H1 (cell line): ENCODE data around the gene LAMA4. TPM values are rescaled to one million over a fixed set of nuclear protein-coding genes. Genes with fewer than 3 reads are reported as not detected.

Source experiments
- CTCF ChIA-PET: fragments of 300-600 bp; sonication (Branson Sonifier 250); formaldehyde crosslinking; loops from one replicate; lab custom pipeline; 2021; ENCODE audit not compliant: partially characterized antibody; lab: Charles Lee
- POLR2A ChIA-PET: fragments of 300-600 bp; sonication (Branson Sonifier 250); formaldehyde crosslinking; loops from one replicate; lab custom pipeline; 2021; ENCODE audit warnings: inconsistent platforms; ENCODE audit not compliant: partially characterized antibody; lab: Charles Lee
- DNase-seq, 2 experiments: peaks; one replicate each; pipeline versions ENCODE4 v3.0.0 to v3.0.0-alpha.2; 2010 to 2022; ENCODE audit warnings: low spot score in 2 of 2, low read depth in 1 of 2, mixed read lengths in 1 of 2
- FAIRE-seq: peaks from 2 replicates; lab custom pipeline; 2011; peaks lifted over from hg19 to GRCh38; lab: Jason Lieb, UNC
- H2AFZ ChIP-seq: 2 replicates; pipeline ENCODE4 v1.8.1; 2012; ENCODE audit warnings: low read length, inconsistent platforms
- H2AK5ac ChIP-seq: 2 replicates; pipeline ENCODE4 v1.6.1; 2013; ENCODE audit warnings: low read depth, low read length
- H2BK120ac ChIP-seq: replicated peaks from 2 replicates; pipeline ENCODE3; 2013; ENCODE audit warnings: low read depth, low read length, inconsistent platforms
- H2BK12ac ChIP-seq: 2 replicates; pipeline ENCODE4 v1.6.1; 2013; ENCODE audit warnings: low read depth, low read length
- H2BK15ac ChIP-seq: 2 replicates; pipeline ENCODE4 v1.6.1; 2013; ENCODE audit warnings: low read length
- H2BK20ac ChIP-seq: 2 replicates; pipeline ENCODE4 v1.6.1; 2013; ENCODE audit warnings: low read length
- H2BK5ac ChIP-seq: 2 replicates; pipeline ENCODE4 v1.6.1; 2013; ENCODE audit warnings: low read depth, low read length
- H3K14ac ChIP-seq: 2 replicates; pipeline ENCODE4 v1.6.1; 2013; ENCODE audit warnings: inconsistent platforms; ENCODE audit not compliant: insufficient read length
- H3K18ac ChIP-seq: 2 replicates; pipeline ENCODE4 v1.6.1; 2013; ENCODE audit warnings: low read length; ENCODE audit errors: extremely low read depth
- H3K23ac ChIP-seq: 2 replicates; pipeline ENCODE4 v1.6.1; 2013; ENCODE audit warnings: inconsistent platforms; ENCODE audit not compliant: insufficient read length
- H3K23me2 ChIP-seq: 2 replicates; pipeline ENCODE4 v1.6.1; 2013; ENCODE audit warnings: low read depth, low read length
- H3K27ac ChIP-seq: 2 replicates; pipeline ENCODE4 v1.6.1; 2011; ENCODE audit warnings: low read depth, low read length, inconsistent platforms
- H3K27me3 ChIP-seq, 4 experiments: replicated peaks in 1 of 4; 1 replicate in 1 of 4; 2 replicates in 3 of 4; pipeline versions ENCODE4 v1.6.1 to v1.8.1; 2011 to 2013; ENCODE audit warnings: low read length in 3 of 4, mild to moderate bottlenecking in 3 of 4, inconsistent platforms in 2 of 4, mixed read lengths in 2 of 4, moderate library complexity in 1 of 4; ENCODE audit not compliant: control insufficient read depth in 3 of 4, insufficient read depth in 3 of 4; ENCODE audit errors: extremely low read depth in 1 of 4
- H3K36me3 ChIP-seq, 4 experiments: 2 replicates each; pipeline versions ENCODE4 v1.6.1 to v1.8.1; 2011 to 2013; ENCODE audit warnings: mild to moderate bottlenecking in 4 of 4, low read length in 3 of 4, moderate library complexity in 2 of 4, control low read depth in 1 of 4, inconsistent platforms in 1 of 4; ENCODE audit not compliant: insufficient read depth in 4 of 4, control insufficient read depth in 2 of 4
- H3K4ac ChIP-seq: replicated peaks from 2 replicates; pipeline ENCODE3; 2013; ENCODE audit warnings: low read length, low read depth, mixed read lengths, inconsistent platforms; ENCODE audit not compliant: insufficient read length
- H3K4me1 ChIP-seq, 4 experiments: replicated peaks in 1 of 4; 1 replicate in 1 of 4; 2 replicates in 3 of 4; pipeline versions ENCODE4 v1.6.1 to v1.8.1; 2011 to 2013; ENCODE audit warnings: low read length in 3 of 4, inconsistent platforms in 2 of 4, mixed read lengths in 1 of 4; ENCODE audit not compliant: insufficient read depth in 4 of 4, control insufficient read depth in 3 of 4
- H3K4me2 ChIP-seq, 2 experiments: 2 replicates each; pipeline versions ENCODE4 v1.6.1 to v1.8.1; 2011 to 2013; ENCODE audit warnings: low read depth in 2 of 2, low read length in 2 of 2, control low read depth in 1 of 2, inconsistent platforms in 1 of 2, mild to moderate bottlenecking in 1 of 2; ENCODE audit not compliant: insufficient read depth in 1 of 2
- H3K4me3 ChIP-seq, 4 experiments: fragments of 200-600, 300-600 bp in 1 of 4; sonication (generic), shearing (Covaris generic), sonication (Bioruptor Twin) in 1 of 4; 2 replicates each; pipeline versions ENCODE4 v1.5.1 to v1.8.1; 2011 to 2016; ENCODE audit warnings: low read length in 4 of 4, low read depth in 3 of 4, control low read depth in 2 of 4, inconsistent platforms in 2 of 4, mild to moderate bottlenecking in 2 of 4, mixed read lengths in 1 of 4, moderate library complexity in 1 of 4; ENCODE audit not compliant: insufficient read depth in 2 of 4; ENCODE audit errors: extremely low read depth in 1 of 4
- H3K56ac ChIP-seq: replicated peaks from 2 replicates; pipeline ENCODE3; 2013; ENCODE audit warnings: low read depth, mild to moderate bottlenecking, mixed read lengths, low read length, inconsistent platforms; ENCODE audit not compliant: insufficient read length
- H3K79me1 ChIP-seq: 2 replicates; pipeline ENCODE4 v1.6.1; 2013; ENCODE audit warnings: low read depth, low read length, control low read depth
- H3K79me2 ChIP-seq, 2 experiments: 2 replicates each; pipeline versions ENCODE4 v1.6.1 to v1.8.1; 2012 to 2013; ENCODE audit warnings: low read length in 2 of 2, mild to moderate bottlenecking in 2 of 2, inconsistent platforms in 1 of 2; ENCODE audit not compliant: insufficient read depth in 2 of 2, control insufficient read depth in 1 of 2
- H3K9ac ChIP-seq, 4 experiments: replicated peaks in 1 of 4; 1 replicate in 1 of 4; 2 replicates in 3 of 4; pipeline versions ENCODE4 v1.6.1 to v1.8.1; 2011 to 2013; ENCODE audit warnings: low read depth in 3 of 4, low read length in 3 of 4, control low read depth in 2 of 4, mild to moderate bottlenecking in 2 of 4, moderate library complexity in 2 of 4, inconsistent platforms in 1 of 4; ENCODE audit errors: extremely low read depth in 1 of 4
- H3K9me3 ChIP-seq, 2 experiments: 2 replicates each; pipeline versions ENCODE4 v1.6.1 to v1.8.1; 2012 to 2013; ENCODE audit warnings: mild to moderate bottlenecking in 2 of 2, moderate library complexity in 2 of 2, control low read depth in 1 of 2, inconsistent platforms in 1 of 2, low read depth in 1 of 2, low read length in 1 of 2, mixed read lengths in 1 of 2; ENCODE audit not compliant: insufficient read depth in 2 of 2
- H4K20me1 ChIP-seq, 2 experiments: replicated peaks in 1 of 2; 2 replicates each; pipeline versions ENCODE3 to v1.8.1; 2011 to 2013; ENCODE audit warnings: inconsistent platforms in 2 of 2, low read length in 2 of 2, mild to moderate bottlenecking in 1 of 2; ENCODE audit not compliant: insufficient read depth in 2 of 2, control insufficient read depth in 1 of 2
- H4K5ac ChIP-seq: 2 replicates; pipeline ENCODE4 v1.6.1; 2013; ENCODE audit warnings: low read length, low read depth, mixed read lengths, inconsistent platforms; ENCODE audit not compliant: insufficient read length
- H4K8ac ChIP-seq: 2 replicates; pipeline ENCODE4 v1.8.0; 2013; ENCODE audit warnings: mild to moderate bottlenecking, moderate library complexity, low read length, inconsistent platforms; ENCODE audit not compliant: insufficient read depth; ENCODE audit errors: extremely low read depth
- H4K91ac ChIP-seq: replicated peaks from 2 replicates; pipeline ENCODE3; 2013; ENCODE audit warnings: low read length, mixed read lengths, inconsistent platforms; ENCODE audit not compliant: insufficient read length
- ASH2L ChIP-seq: fragments of 200-600, 300-600 bp; sonication (generic); IDR thresholded peaks from one replicate; pipeline ENCODE4 v1.7.1; 2017; ENCODE audit warnings: low read length
- CBX8 ChIP-seq: fragments of 300-800, 300-1000 bp; sonication (generic); IDR thresholded peaks from 2 replicates; pipeline ENCODE4 v1.7.1; 2016; ENCODE audit warnings: low read depth, low read length, borderline replicate concordance
- HDAC6 ChIP-seq: IDR thresholded peaks from one replicate; pipeline ENCODE4 v1.7.1; 2012; ENCODE audit warnings: low read depth, mild to moderate bottlenecking, inconsistent platforms, low read length, moderate library complexity
- JUND ChIP-seq: IDR thresholded peaks from 2 replicates; pipeline ENCODE4 v1.6.1; 2011; ENCODE audit warnings: mild to moderate bottlenecking, improper control_type of control experiment, low read length
- PHF8 ChIP-seq: fragments of 200-600 bp; sonication (generic); conservative IDR thresholded peaks from 2 replicates; pipeline ENCODE4 v1.7.1; 2012; ENCODE audit warnings: low read depth, mild to moderate bottlenecking, inconsistent platforms, low read length, moderate library complexity
- POU5F1 ChIP-seq: IDR thresholded peaks from 2 replicates; pipeline ENCODE4 v1.6.1; 2011; ENCODE audit warnings: low read depth, mild to moderate bottlenecking, low read length, moderate library complexity
- RNF2 ChIP-seq: fragments of 200-900, 300-1000 bp; sonication (generic); IDR thresholded peaks from 2 replicates; pipeline ENCODE4 v1.7.1; 2016; ENCODE audit warnings: borderline replicate concordance, low read depth, mild to moderate bottlenecking, antibody characterized with exemption, low read length; ENCODE audit not compliant: poor library complexity, severe bottlenecking; ENCODE audit errors: missing control alignments
- SIN3A ChIP-seq, 2 experiments: IDR thresholded peaks in 1 of 2; conservative IDR thresholded peaks in 1 of 2; 2 replicates each; pipeline ENCODE4 v1.6.1; 2011 to 2012; ENCODE audit warnings: low read length in 2 of 2, improper control_type of control experiment in 1 of 2, low read depth in 1 of 2, mild to moderate bottlenecking in 1 of 2
- SIRT6 ChIP-seq: IDR thresholded peaks from one replicate; pipeline ENCODE4 v1.7.1; 2012; ENCODE audit warnings: low read length, inconsistent platforms
- SIX5 ChIP-seq: IDR thresholded peaks from 2 replicates; pipeline ENCODE4 v1.6.1; 2011; ENCODE audit warnings: mild to moderate bottlenecking, low read depth, low read length
- SUZ12 ChIP-seq: fragments of 200-600 bp; sonication (generic); IDR thresholded peaks from 2 replicates; pipeline ENCODE4 v1.6.1; 2012; ENCODE audit warnings: mild to moderate bottlenecking, inconsistent platforms, low read length, moderate library complexity, mixed read lengths
- TBP ChIP-seq: IDR thresholded peaks from 2 replicates; pipeline ENCODE4 v1.6.1; 2011; ENCODE audit warnings: low read depth, low read length, improper control_type of control experiment
- ZNF274 ChIP-seq: IDR thresholded peaks from 2 replicates; pipeline ENCODE4 v1.7.0; 2012; ENCODE audit warnings: low read length, borderline replicate concordance; ENCODE audit errors: extremely low read depth
- WGBS, 2 experiments: shearing (Covaris generic) in 1 of 2; methylation state at CpG; one replicate each; pipeline versions ENCODE4 v1.1.6 to v1.1.7; 2013 to 2015; ENCODE audit warnings: low lambda C conversion rate in 2 of 2, mixed read lengths in 2 of 2, inconsistent platforms in 1 of 2, low coverage in 1 of 2, missing lambda C conversion rate in 1 of 2; ENCODE audit not compliant: insufficient replicate concordance in 2 of 2, insufficient coverage in 1 of 2, insufficient read length in 1 of 2; ENCODE audit errors: extremely low coverage in 1 of 2, missing lambda C conversion rate in 1 of 2; 5-methylcytosine and 5-hydroxymethylcytosine counted together
- polyA plus RNA-seq, 7 experiments: library from polyadenylated mRNA; depleted of rRNA in 3 of 7; stranded (reverse) in 5 of 7; unstranded in 2 of 7; fragments of >200 nt in 5 of 7; fragments of 200-250 nt in 2 of 7; gene quantifications; 1 replicate in 5 of 7; 2 replicates in 1 of 7; 4 replicates in 1 of 7; pipeline versions ENCODE4 v1.2.1 to v1.2.3, GENCODE V29; 2011 to 2013; ENCODE audit warnings: missing spikeins in 2 of 7, mixed read lengths in 2 of 7
- total RNA-seq: library from RNA; stranded (reverse); fragmentation: NEBNext Ultra II Directional; extraction: Animal tissue kit (Norgen Biotek cat#: 25700); gene quantifications from 2 replicates; pipeline ENCODE4 v1.2.1, GENCODE V29; 2021

Gene LAMA4
- total and polyA plus RNA-seq, 2 of the 8 experiments (the other 6 are each of a cell fraction or from before 2014, with no cell fraction given), result 0.95 to 1.5 TPM

- Histone ChIP-seq H2BK20ac (no peak overlapping the region), H3K79me1 (no peaks in the 10 kb centered on the region), H4K20me1 (no peaks in the 10 kb centered on the region), H3K18ac (no peak overlapping the region), H3K27ac (no peak overlapping the region), H4K91ac (no peak overlapping the region), H3K27me3 (no peaks in the 10 kb centered on the region), H3K23me2 (no peaks in the 10 kb centered on the region), H3K4me1 (no peaks in the 10 kb centered on the region), H3K4me2 (no peak overlapping the region), H3K56ac (no peak overlapping the region), H3K79me2 (no peaks in the 10 kb centered on the region), H4K5ac (no peak overlapping the region), H2AK5ac (no peak overlapping the region), H2AFZ (no peak overlapping the region), H2BK120ac (no peak overlapping the region), H2BK12ac (no peak overlapping the region), H2BK15ac (no peak overlapping the region), H4K8ac (no peak overlapping the region), H3K23ac (no peak overlapping the region), H3K4ac (no peak overlapping the region), H3K4me3 (no peak overlapping the region), H3K9ac (no peak overlapping the region), H2BK5ac (no peak overlapping the region), H3K14ac (no peak overlapping the region), H3K9me3 (no peaks in the 10 kb centered on the region), H3K36me3 (no peaks in the 10 kb centered on the region)
- DNase-seq, result no peak
- WGBS, 2 experiments, result 94% methylated on average over 2 of the region's 2 CpGs; no CpG with 5 or more reads in 1 of the 2 experiments
- POLR2A ChIA-PET, result interaction anchor here (1.0 kb wide), 1 partner anchor 10 kb away, joined by 3 read pairs; no protein-coding TSS in a partner anchor
- CTCF ChIA-PET, result interaction anchor here (1.4 to 2.1 kb wide), 2 partner anchors 27 to 38 kb away, joined by 4 read pairs; partner anchors contain the start of gene LAMA4
- FAIRE-seq, result no peak
- TF ChIP-seq ASH2L, result no peak
- TF ChIP-seq ZNF274, result no peak
- no peak for TF ChIP-seq SIRT6
- no peak for TF ChIP-seq POU5F1
- TF ChIP-seq SIX5, result no peak
- no peak for TF ChIP-seq RNF2
- TF ChIP-seq JUND, result no peak
- TF ChIP-seq SUZ12, result no peak
- TF ChIP-seq SIN3A (conservative IDR thresholded peaks at IDR 0.05 in 1 of 2, IDR thresholded peaks at IDR 0.05 in 1 of 2; ENCODE audit: low read depth in 1 of 2, low read length in 2 of 2), result no peak
- TF ChIP-seq CBX8, result no peak
- no peak for TF ChIP-seq HDAC6
- no peak for TF ChIP-seq TBP
- TF ChIP-seq PHF8, result no peak
Observed at GRCh38 chr6:112227411-112227810, 27.0 kb downstream of the LAMA4 start.
